GM12865 (cell line): Measurements from ENCODE around the gene FOXP1.

Experiments used
- DNase-seq: peaks from one replicate; pipeline ENCODE4 v3.0.0; 2010; ENCODE audit warnings: low read depth
- H3K4me3 ChIP-seq: 2 replicates; pipeline ENCODE4 v1.5.1; 2011; ENCODE audit warnings: mild to moderate bottlenecking, low read depth, low read length, control low read depth
- CTCF ChIP-seq: IDR thresholded peaks from 2 replicates; pipeline ENCODE4 v1.5.1; 2011; ENCODE audit warnings: low read length, control low read depth, low read depth, inconsistent platforms; ENCODE audit not compliant: insufficient read depth; ENCODE audit errors: missing control alignments

The FOXP1 gene

GRCh38 chr3:71541313-71541712 lies 42.2 kb downstream of the FOXP1 start:
- TF ChIP-seq CTCF, result no peak
- H3K4me3 ChIP-seq, result no peak overlapping the region
- DNase-seq, result no peak

- H3K4me3 ChIP-seq, result no peak overlapping the region
- no peak for TF ChIP-seq CTCF
- DNase-seq, result no peak
These were observed 46.3 kb downstream of the FOXP1 start for GRCh38 chr3:71537211-71537611.

GRCh38 chr3:71536376-71536965 lies 47.1 kb downstream of the FOXP1 start:
- DNase-seq, result no peak
- H3K4me3 ChIP-seq, result no peak overlapping the region
- TF ChIP-seq CTCF, result no peak

- DNase-seq, result no peak
- TF ChIP-seq CTCF, result no peak
- no peak overlapping the region for H3K4me3 ChIP-seq
These were observed 49.9 kb downstream of the FOXP1 start for GRCh38 chr3:71533588-71533987.

- TF ChIP-seq CTCF, result no peak
- H3K4me3 ChIP-seq, result no peak overlapping the region
- no peak for DNase-seq
These were observed 50.7 kb downstream of the FOXP1 start for GRCh38 chr3:71532639-71533395.

GRCh38 chr3:71530903-71531530 lies 52.5 kb downstream of the FOXP1 start:
- DNase-seq, result no peak
- H3K4me3 ChIP-seq, result no peak overlapping the region
- TF ChIP-seq CTCF, result no peak
